Measurements from ENCODE around the gene WNT2B.

The WNT2B gene

GRCh38 chr1:112565800-112566199 lies 57.0 kb downstream of the WNT2B start:
- no peak overlapping the region for H3K9ac ChIP-seq (ENCODE audit: low read length in 2 of 2)
- H3K27ac ChIP-seq (ENCODE audit: low read length), result no peak overlapping the region
- H3K27me3 ChIP-seq (ENCODE audit: control insufficient read depth in 1 of 2, insufficient read depth in 2 of 2, low read length in 2 of 2), result no peaks in the 10 kb centered on the region
- H3K9me3 ChIP-seq (ENCODE audit: control insufficient read depth in 2 of 2, low read length in 2 of 2), result no peaks in the 10 kb centered on the region
- H3K4me1 ChIP-seq (ENCODE audit: control insufficient read depth, insufficient read depth, low read length), result no peaks in the 10 kb centered on the region
- H3K36me3 ChIP-seq (ENCODE audit: control insufficient read depth in 2 of 2, insufficient read depth in 2 of 2, low read length in 2 of 2), result peaks cover 0 to 4% of the 10 kb centered on the region in 2 donors
- no peak overlapping the region for H3K4me3 ChIP-seq (ENCODE audit: low read length in 2 of 2)

GRCh38 chr1:112575154-112575804 lies 66.5 kb downstream of the WNT2B start:
- Histone ChIP-seq H3K27ac (ENCODE audit: low read length) (no peak overlapping the region), H3K9ac (ENCODE audit: low read length in 2 of 2) (no peak overlapping the region), H3K9me3 (ENCODE audit: control insufficient read depth in 2 of 2, low read length in 2 of 2) (no peaks in the 10 kb centered on the region), H3K36me3 (ENCODE audit: control insufficient read depth in 2 of 2, insufficient read depth in 2 of 2, low read length in 2 of 2) (peaks cover 16 to 24% of the 10 kb centered on the region in 2 donors), H3K4me1 (ENCODE audit: control insufficient read depth, insufficient read depth, low read length) (no peaks in the 10 kb centered on the region), H3K27me3 (ENCODE audit: control insufficient read depth in 1 of 2, insufficient read depth in 2 of 2, low read length in 2 of 2) (no peaks in the 10 kb centered on the region), H3K4me3 (ENCODE audit: low read length in 2 of 2) (no peak overlapping the region)

GRCh38 chr1:112576240-112576639 lies 67.5 kb downstream of the WNT2B start:
- Histone ChIP-seq H3K36me3 (ENCODE audit: control insufficient read depth in 2 of 2, insufficient read depth in 2 of 2, low read length in 2 of 2) (peaks cover 16 to 31% of the 10 kb centered on the region in 2 donors), H3K27ac (ENCODE audit: low read length) (no peak overlapping the region)

More at GRCh38 chr1:112576240-112576639, 67.5 kb downstream of the WNT2B start:
- H3K9me3 ChIP-seq (ENCODE audit: control insufficient read depth in 2 of 2, low read length in 2 of 2), result no peaks in the 10 kb centered on the region
- H3K4me1 ChIP-seq (ENCODE audit: control insufficient read depth, insufficient read depth, low read length), result no peaks in the 10 kb centered on the region
- no peaks in the 10 kb centered on the region for H3K27me3 ChIP-seq (ENCODE audit: control insufficient read depth in 1 of 2, insufficient read depth in 2 of 2, low read length in 2 of 2)
- no peak overlapping the region for H3K4me3 ChIP-seq (ENCODE audit: low read length in 2 of 2)
- H3K9ac ChIP-seq (ENCODE audit: low read length in 2 of 2), result no peak overlapping the region
